ENCODE measurements around the gene TELO2. TPM values are rescaled to one million over a fixed set of nuclear protein-coding genes. Genes with fewer than 3 reads are reported as not detected.

TELO2 gene
- total and polyA plus RNA-seq, 2 experiments from 2014 or later = 51.6 to 58.7 TPM

DNA sequence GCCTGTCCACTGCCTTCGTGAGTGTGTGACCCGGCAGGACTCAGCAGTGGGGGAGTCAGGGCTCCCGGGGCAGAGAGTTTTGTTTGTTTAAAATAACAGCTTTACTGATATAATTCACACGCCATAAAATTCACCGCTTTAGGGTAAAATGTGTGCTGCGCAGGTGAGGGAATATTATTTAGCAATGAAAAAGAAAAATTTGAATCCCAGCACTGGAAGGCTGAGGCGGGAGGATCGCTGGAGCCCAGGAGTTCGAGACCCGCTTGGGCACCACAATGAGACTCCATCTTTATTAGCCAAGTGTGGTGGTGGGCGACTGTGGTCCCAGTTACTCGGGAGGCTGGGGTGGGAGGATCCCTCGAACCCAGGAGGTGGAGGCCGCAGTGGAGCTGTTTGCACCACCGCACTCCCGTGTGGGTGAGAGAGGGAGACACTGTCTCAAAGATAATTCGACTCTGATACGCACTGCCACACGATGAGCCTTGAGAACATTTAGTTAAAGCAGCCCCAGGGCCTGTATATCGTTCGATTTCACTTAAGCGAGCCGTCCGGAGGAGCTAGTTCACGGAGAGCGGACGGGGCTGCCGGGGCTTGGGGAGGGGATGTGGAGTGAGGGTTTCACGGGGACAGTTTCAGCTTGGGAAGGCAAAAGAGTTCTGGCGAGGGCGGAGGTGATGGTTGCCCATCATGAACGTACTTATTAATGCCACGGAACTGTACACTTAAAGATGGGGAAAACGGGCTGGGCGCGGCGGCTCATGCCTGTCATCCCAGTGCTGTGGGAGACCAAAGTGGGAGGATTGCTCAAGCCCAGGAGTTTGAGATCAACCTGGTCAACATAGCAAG is 10.2 kb downstream of the TELO2 start:
- TF ChIP-seq, protein P1, sequence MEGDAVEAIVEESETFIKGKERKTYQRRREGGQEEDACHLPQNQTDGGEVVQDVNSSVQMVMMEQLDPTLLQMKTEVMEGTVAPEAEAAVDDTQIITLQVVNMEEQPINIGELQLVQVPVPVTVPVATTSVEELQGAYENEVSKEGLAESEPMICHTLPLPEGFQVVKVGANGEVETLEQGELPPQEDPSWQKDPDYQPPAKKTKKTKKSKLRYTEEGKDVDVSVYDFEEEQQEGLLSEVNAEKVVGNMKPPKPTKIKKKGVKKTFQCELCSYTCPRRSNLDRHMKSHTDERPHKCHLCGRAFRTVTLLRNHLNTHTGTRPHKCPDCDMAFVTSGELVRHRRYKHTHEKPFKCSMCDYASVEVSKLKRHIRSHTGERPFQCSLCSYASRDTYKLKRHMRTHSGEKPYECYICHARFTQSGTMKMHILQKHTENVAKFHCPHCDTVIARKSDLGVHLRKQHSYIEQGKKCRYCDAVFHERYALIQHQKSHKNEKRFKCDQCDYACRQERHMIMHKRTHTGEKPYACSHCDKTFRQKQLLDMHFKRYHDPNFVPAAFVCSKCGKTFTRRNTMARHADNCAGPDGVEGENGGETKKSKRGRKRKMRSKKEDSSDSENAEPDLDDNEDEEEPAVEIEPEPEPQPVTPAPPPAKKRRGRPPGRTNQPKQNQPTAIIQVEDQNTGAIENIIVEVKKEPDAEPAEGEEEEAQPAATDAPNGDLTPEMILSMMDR (IDR thresholded peaks at IDR 0.05; ENCODE audit: low read depth, low read length) = no peak
- no peaks in the 10 kb centered on the region for H3K9me3 ChIP-seq (ENCODE audit: low read depth)
- no peaks in the 10 kb centered on the region for H3K27me3 ChIP-seq
- H3K4me1 ChIP-seq (ENCODE audit: low read depth) = no peaks in the 10 kb centered on the region
- DNase-seq (ENCODE audit: low read depth in 1 of 2, low spot score in 1 of 2) = no peak
- H3K36me3 ChIP-seq = peaks cover 19% of the 10 kb centered on the region
- no peak overlapping the region for H3K4me3 ChIP-seq
- H3K27ac ChIP-seq = no peak overlapping the region

DNA sequence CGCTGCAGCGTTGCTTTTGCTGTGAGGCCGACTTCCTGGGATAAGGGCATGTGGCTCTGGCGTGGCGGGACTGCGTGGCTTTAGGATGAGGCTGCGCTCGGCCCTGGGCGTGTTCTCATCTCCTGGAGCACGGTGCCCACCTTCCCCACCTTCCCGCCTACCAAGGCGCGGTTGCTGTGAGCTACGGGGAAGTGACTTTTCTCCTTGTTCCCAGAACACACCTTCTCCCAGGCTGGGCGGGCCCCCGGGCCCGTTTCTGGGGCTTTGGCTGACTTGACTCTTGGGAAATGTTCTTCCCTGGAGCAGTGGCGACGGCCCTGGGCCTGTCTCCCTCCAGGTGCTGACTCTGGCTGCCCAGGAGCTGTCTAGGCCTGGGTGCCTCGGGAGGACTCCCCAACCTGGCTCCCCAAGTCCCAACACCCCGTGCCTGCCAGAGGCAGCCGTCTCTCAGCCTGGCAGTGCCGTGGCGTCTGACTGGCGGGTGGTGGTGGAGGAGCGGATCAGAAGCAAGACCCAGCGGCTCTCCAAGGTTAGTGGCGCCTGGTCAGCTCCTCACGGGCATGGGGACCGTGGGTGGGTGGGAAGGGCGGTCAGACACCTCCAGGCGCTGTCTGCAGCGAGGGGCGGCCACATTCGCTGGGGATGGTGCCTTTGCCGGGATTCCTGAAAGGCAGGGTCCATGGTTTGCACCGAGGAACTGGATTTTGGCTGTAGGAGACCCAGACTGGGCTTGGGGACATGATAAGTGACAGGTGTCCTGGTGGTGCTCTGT is 12.1 kb downstream of the TELO2 start:
- Histone ChIP-seq H3K4me3 (no peak overlapping the region), H3K27me3 (no peaks in the 10 kb centered on the region), H3K36me3 (peaks cover 17% of the 10 kb centered on the region), H3K27ac (no peak overlapping the region), H3K9me3 (ENCODE audit: low read depth) (no peaks in the 10 kb centered on the region), H3K4me1 (ENCODE audit: low read depth) (peaks cover 9% of the 10 kb centered on the region)
- TF ChIP-seq, protein P1 (IDR thresholded peaks at IDR 0.05; ENCODE audit: low read depth, low read length) = no peak
- no peak for DNase-seq (ENCODE audit: low read depth in 1 of 2, low spot score in 1 of 2)

DNA sequence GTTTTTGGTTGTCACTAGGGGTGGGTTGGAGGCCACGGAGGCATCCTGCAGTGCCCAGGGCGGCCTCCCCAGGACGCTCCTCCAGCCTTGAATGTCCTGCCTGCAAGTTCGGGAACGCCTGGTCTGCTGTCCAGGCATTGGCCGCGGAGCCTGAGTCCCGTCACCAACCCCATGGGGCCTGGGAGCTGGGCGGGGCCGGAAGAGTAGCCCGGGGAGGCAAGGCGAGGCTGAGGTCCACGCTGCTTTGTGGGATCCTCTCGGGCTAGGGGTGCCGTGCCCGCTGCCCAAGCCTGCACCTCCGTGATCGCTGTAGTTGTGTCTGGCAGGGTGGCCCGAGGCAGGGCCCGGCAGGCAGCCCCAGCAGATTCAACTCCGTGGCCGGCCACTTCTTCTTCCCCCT is 12.8 kb downstream of the TELO2 start:
- no peak for DNase-seq (ENCODE audit: low read depth in 1 of 2, low spot score in 1 of 2)
- Histone ChIP-seq H3K27ac (no peak overlapping the region), H3K27me3 (no peaks in the 10 kb centered on the region), H3K36me3 (peaks cover 16% of the 10 kb centered on the region), H3K9me3 (ENCODE audit: low read depth) (no peaks in the 10 kb centered on the region), H3K4me3 (no peak overlapping the region), H3K4me1 (ENCODE audit: low read depth) (peaks cover 9% of the 10 kb centered on the region)
- TF ChIP-seq, protein P1 (IDR thresholded peaks at IDR 0.05; ENCODE audit: low read depth, low read length) = no peak

DNA sequence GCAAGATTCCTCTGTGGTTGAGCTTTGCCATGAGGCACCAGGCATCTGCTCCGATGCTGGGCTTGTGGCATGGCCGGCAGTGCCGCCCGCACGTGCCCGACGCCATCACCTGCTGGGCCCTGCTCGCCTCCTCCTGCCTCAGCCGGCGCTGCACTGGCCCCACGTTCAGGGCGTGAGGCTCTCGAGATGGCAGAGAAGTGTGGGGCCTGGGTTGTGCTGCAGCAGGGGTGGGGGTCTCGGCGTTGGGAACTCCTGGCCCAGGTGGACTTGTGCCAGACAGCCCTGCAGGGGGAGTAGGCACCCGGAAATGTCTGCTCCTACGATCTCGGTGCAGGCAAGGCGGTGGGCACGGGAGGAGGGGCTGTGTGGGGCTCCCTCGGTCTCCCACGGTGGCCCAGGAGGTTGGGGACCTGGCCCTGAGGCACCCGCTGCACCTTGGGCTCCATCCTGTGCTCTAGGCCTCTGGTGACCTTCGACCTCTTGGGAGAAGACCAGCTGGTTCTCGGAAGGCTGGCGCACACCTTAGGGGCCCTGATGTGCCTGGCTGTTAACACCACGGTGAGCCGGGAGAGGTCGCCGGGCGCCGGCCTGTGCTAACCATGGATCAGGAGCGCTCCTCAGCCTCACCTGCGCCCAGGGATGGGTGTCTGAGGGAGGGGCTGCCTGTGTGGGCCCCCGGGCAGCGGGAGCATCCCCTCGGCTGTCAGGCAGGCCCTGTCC is 13.5 kb downstream of the TELO2 start:
- peaks cover 13% of the 10 kb centered on the region for H3K36me3 ChIP-seq
- no peaks in the 10 kb centered on the region for H3K9me3 ChIP-seq (ENCODE audit: low read depth)
- TF ChIP-seq, protein P1 (IDR thresholded peaks at IDR 0.05; ENCODE audit: low read depth, low read length) = no peak
- no peak for DNase-seq (ENCODE audit: low read depth in 1 of 2, low spot score in 1 of 2)
- no peak overlapping the region for H3K27ac ChIP-seq
- no peak overlapping the region for H3K4me3 ChIP-seq
- peaks cover 9% of the 10 kb centered on the region for H3K4me1 ChIP-seq (ENCODE audit: low read depth)
- no peaks in the 10 kb centered on the region for H3K27me3 ChIP-seq

DNA sequence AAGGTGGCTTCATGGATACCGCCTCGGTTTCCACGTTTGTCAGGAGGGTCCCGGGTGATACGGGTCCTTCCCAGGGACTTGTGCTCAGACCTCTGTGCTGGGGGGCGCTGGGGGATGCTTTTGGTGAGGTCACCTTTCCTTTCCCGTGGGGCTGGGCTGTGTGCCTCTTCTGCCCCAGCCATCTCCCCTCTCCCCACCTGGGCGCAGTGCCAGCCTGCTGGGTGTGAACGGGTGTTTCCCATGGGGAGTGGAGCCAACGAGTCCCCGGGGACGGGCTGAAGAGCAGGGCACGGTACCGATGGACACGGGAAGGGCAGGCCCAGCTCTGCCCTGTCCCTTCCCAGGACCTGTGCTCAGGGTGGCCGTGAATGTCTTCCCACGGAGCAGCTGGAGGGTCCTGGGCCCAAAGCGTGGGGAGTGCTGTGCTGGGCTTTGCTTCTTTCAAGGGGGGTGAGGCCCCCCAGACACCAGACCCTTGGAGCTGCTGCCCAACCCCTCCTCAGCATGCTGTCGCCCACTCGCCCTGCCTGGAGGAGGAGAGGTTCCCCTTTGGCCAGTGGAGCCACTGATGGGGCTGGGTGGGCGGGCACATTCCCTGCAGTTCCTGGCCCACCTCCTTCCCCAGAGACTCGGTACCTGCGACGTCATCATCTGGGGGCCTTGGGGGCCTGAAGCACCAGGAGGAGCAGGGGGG is 15.5 kb downstream of the TELO2 start:
- peak overlapping the region; percentile 92 for H3K27ac ChIP-seq
- no peaks in the 10 kb centered on the region for H3K36me3 ChIP-seq
- H3K9me3 ChIP-seq (ENCODE audit: low read depth) = no peaks in the 10 kb centered on the region
- no peak overlapping the region for H3K4me3 ChIP-seq
- no peak for DNase-seq (ENCODE audit: low read depth in 1 of 2, low spot score in 1 of 2)
- no peaks in the 10 kb centered on the region for H3K27me3 ChIP-seq
- H3K4me1 ChIP-seq (ENCODE audit: low read depth) = peaks cover 9% of the 10 kb centered on the region
- TF ChIP-seq, protein P1 (IDR thresholded peaks at IDR 0.05; ENCODE audit: low read depth, low read length) = no peak

Measured in cardiac muscle cell (in vitro differentiated cells and primary cell).